Right renal cortex interstitium (tissue), 3 donors: ENCODE results near the gene PFN2. TPM values are rescaled to one million over a fixed set of nuclear protein-coding genes. Genes with fewer than 3 reads are reported as not detected.

Experiments used
- DNase-seq, 3 donors: peaks; one replicate each; pipeline ENCODE4 v3.0.0-alpha.2; 2013; ENCODE audit warnings: low read depth in 3 of 3, low spot score in 2 of 3
- polyA plus RNA-seq, 3 donors: library from polyadenylated mRNA; unstranded; fragments of 120-200 nt; gene quantifications; one replicate each; pipeline ENCODE4 v1.2.1, GENCODE V29; 2013; ENCODE audit not compliant: insufficient read length in 3 of 3

The PFN2 gene
- polyA plus RNA-seq, 3 donors, result 454 to 531 (median 490) TPM

DNA sequence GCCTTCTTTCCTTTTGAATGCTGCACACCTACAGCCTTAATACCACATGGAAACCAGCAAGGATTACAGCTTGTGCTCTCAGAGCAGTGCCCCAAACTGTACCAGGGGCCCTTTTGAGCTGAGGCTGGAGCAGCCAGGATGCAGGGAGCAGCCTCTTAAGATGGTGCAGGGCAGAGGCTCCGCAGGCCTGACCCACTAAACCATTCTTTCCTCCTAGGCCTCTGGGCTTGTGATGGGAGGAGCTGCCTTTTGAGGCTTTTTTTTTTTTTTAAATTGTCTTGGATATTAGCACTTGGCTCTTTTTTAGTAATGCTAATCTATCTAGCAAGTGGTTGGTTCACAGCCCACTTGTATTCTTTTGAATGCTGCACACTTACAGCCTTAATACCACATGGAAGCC is 37.7 kb downstream of the PFN2 start:
- DNase-seq, result no peak

DNA sequence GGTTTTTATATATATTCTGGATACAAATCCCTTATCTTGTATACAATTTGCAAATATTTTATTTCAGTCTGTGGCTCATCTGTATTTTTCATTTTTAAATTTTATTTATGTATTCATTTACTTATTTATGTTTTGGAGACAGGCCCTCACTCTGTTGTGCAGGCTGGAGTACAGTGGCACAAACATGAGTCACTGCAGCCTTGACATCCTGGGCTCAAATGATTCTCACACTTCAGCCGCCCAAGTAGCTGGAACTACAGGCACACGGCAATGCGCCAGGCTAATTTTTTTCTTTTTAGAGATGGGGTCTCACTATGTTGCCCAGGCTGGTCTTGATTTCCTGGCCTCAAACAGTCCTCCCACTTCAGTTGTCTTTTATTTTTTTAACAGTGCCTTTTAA is 50.6 kb downstream of the PFN2 start:
- no peak for DNase-seq

DNA sequence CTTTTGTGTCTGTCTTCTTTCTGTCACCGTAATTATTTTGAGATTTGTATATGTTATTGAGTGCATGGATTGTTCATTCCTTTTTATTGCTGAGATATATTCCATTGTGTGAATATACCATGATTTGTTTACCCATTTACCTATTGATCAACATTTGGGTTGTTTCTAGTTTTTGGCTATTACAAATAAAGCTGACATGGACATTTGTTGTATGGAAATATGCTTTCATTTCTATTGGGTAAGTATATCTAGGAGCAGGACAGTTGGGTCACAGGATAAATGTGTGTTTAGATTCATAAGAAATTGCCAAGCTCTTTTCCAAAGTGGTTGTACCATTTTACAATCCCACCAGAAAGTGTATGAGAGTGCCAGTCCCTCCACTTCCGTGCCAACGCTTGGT is 51.2 kb downstream of the PFN2 start:
- no peak for DNase-seq

DNA sequence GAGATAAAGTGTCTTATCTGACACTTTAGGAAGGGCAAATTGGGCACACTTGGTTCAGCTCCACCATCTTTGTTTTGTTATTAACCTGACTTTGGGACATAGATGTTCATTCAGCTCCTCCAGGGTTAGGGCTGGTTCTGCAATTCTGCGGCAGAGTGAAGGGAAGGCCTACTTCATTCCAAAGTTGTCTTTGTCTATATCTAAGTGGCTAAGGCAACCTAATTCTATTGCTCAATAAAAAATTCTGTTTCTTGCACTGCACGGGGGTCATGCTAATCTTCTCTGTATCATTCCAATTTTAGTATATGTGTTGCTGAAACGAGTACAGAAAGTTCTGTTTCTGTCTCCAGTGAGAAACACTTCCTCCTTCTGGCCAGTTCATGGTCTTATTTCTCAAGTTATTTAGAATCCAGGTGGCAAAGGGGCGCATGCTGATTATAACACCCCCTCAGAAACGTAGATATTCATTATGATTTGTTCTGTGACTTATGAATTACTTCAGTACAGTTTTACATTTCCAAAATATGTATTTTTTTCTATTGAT is 53.5 kb downstream of the PFN2 start:
- DNase-seq, result no peak

Other genes starting within 250 kb of the PFN2 start
- gene COMMD2, start 218.4 kb downstream of the PFN2 start, polyA plus RNA-seq, result 10 to 100 TPM; 57.8 to 60.6 (median 59.6) TPM
- gene ANKUB1, start 178.3 kb downstream of the PFN2 start, polyA plus RNA-seq, result under 1 TPM in 1 of 3 donors, not detected in 2; 0.36 TPM
- 100 to 1,000 TPM; 101 to 108 (median 107) TPM for gene RNF13, start 157.7 kb downstream of the PFN2 start, polyA plus RNA-seq